ENCODE data around the gene IGLL5. TPM values are rescaled to one million over a fixed set of nuclear protein-coding genes. Genes with fewer than 3 reads are reported as not detected.

IGLL5 gene
- polyA plus RNA-seq, 2 of the 4 experiments (the other 2 are of a cell fraction) = not detected

GRCh38 chr22:22907551-22908494 lies 20.2 kb downstream of the IGLL5 start (continued):
- no peak for TF ChIP-seq CTCF (IDR thresholded peaks at IDR 0.05)

GRCh38 chr22:22908495-22908861 lies 20.9 kb downstream of the IGLL5 start:
- DNase-seq (ENCODE audit: low read depth in 1 of 2, low spot score in 1 of 2) (no peak), FAIRE-seq (no peak), ATAC-seq (no peak)
- no peak overlapping the region for H3K27ac ChIP-seq
- POLR2A ChIA-PET = no interaction called here
- H3K9me3 ChIP-seq = no peaks in the 10 kb centered on the region
- 19% methylated on average over 3 of the region's 3 CpGs for WGBS (ENCODE audit: missing lambda C conversion rate)
- H3K4me2 ChIP-seq = no peak overlapping the region
- TF ChIP-seq KDM1A (IDR thresholded peaks at IDR 0.05; ENCODE audit: low read depth) (no peak), HES2 (IDR thresholded peaks at IDR 0.05) (no peak), BCL3 (IDR thresholded peaks at IDR 0.05) (no peak), HOXB13 (CRISPR knock-in tag; IDR thresholded peaks at IDR 0.05; ENCODE audit: low read depth) (no peak), HMGXB4 (CRISPR knock-in tag; IDR thresholded peaks at IDR 0.05; ENCODE audit: borderline replicate concordance) (no peak)
- CTCF ChIA-PET = no interaction called here
- H3K4me1 ChIP-seq = no peaks in the 10 kb centered on the region
- H3K4me3 ChIP-seq = no peak overlapping the region

- ATAC-seq = no peak
- no peak overlapping the region for H3K27ac ChIP-seq
- no peaks in the 10 kb centered on the region for H3K9me3 ChIP-seq
- no peak for FAIRE-seq
- DNase-seq (ENCODE audit: low read depth in 1 of 2, low spot score in 1 of 2) = no peak
- TF ChIP-seq NFE2L2 (conservative IDR thresholded peaks at IDR 0.05; ENCODE audit: low read length) (no peak), TFCP2L1 (CRISPR knock-in tag; IDR thresholded peaks at IDR 0.05) (no peak)
- 6% methylated on average over 4 of the region's 6 CpGs for WGBS (ENCODE audit: missing lambda C conversion rate)
- POLR2A ChIA-PET = no interaction called here
- H3K4me1 ChIP-seq = no peaks in the 10 kb centered on the region
- CTCF ChIA-PET = no interaction called here
- no peak overlapping the region for H3K4me2 ChIP-seq
- H3K4me3 ChIP-seq = no peak overlapping the region
These were observed 21.5 kb downstream of the IGLL5 start for GRCh38 chr22:22908941-22909604.

GRCh38 chr22:22909605-22910271 lies 22.1 kb downstream of the IGLL5 start:
- no peak overlapping the region for H3K27ac ChIP-seq
- no peak for TF ChIP-seq BCL3 (IDR thresholded peaks at IDR 0.05)
- TF ChIP-seq RNF2 (IDR thresholded peaks at IDR 0.05; ENCODE audit: borderline replicate concordance, low read depth) = no peak
- TF ChIP-seq PHF8 (IDR thresholded peaks at IDR 0.05; ENCODE audit: borderline replicate concordance, low read depth) = no peak
- no peak for TF ChIP-seq EHF (CRISPR knock-in tag; IDR thresholded peaks at IDR 0.05)
- no peak for TF ChIP-seq CHD2 (IDR thresholded peaks at IDR 0.05; ENCODE audit: low read length, partially characterized antibody)
- no peak for TF ChIP-seq EP300 (IDR thresholded peaks at IDR 0.05)
- no peak for TF ChIP-seq HEYL (CRISPR knock-in tag; IDR thresholded peaks at IDR 0.05)
- TF ChIP-seq E2F6 (IDR thresholded peaks at IDR 0.05; ENCODE audit: borderline replicate concordance, low read depth) = no peak
- no peak for TF ChIP-seq USF2 (IDR thresholded peaks at IDR 0.05)
- no peak for TF ChIP-seq JUNB (IDR thresholded peaks at IDR 0.05)
- TF ChIP-seq CEBPB (IDR thresholded peaks at IDR 0.05) = no peak
- no peak overlapping the region for H3K4me2 ChIP-seq
- FAIRE-seq = no peak
- DNase-seq (ENCODE audit: low read depth in 1 of 2, low spot score in 1 of 2) = no peak
- 12% methylated on average over 7 of the region's 7 CpGs for WGBS (ENCODE audit: missing lambda C conversion rate)
- ATAC-seq = no peak
- CTCF ChIA-PET = interaction anchor here (0.6 to 1.3 kb wide), 3 partner anchors 13 to 156 kb away, joined by 3 to 5 read pairs (median 4); no protein-coding TSS in a partner anchor
- no peaks in the 10 kb centered on the region for H3K4me1 ChIP-seq
- no peak overlapping the region for H3K4me3 ChIP-seq
- POLR2A ChIA-PET = no interaction called here
- no peaks in the 10 kb centered on the region for H3K9me3 ChIP-seq

All from A549 (cell line).